ENCODE measurements around the gene FADS3.
"Not testable (repeated sequence)": the region's sequence is repeated elsewhere in the genome, so short reads cannot be mapped to it uniquely, and the experiment has no call there.

Gene FADS3

GRCh38 chr11:61896665-61897386, 5.5 kb upstream of the FADS3 start:
- DNase-seq = no peak

GRCh38 chr11:61895718-61896059, 4.3 kb upstream of the FADS3 start:
- no peak for DNase-seq

GRCh38 chr11:61895046-61895717, 3.8 kb upstream of the FADS3 start:
- DNase-seq = no peak

DNA sequence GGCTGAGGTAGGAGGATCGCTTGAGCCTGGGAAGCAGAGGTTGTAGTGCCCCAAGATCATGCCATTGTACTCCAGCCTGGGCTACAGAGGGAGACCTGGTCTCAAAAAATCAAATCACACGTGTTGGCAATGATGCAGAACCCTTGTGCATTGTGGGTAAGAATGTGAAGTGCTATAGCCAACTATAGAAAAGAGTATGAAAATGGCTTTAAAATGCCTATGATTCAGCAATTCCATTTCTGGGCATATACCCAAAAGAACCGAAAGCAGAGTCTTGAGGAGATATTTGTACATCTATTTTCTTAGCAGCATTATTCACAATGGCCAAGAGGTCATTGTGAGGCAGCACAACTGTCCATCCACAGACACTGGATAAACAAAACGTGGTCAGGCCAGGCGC, 2.6 kb upstream of the FADS3 start:
- no peak for DNase-seq

GRCh38 chr11:61892085-61892370, 683 bp upstream of the FADS3 start:
- no peak for DNase-seq

DNA sequence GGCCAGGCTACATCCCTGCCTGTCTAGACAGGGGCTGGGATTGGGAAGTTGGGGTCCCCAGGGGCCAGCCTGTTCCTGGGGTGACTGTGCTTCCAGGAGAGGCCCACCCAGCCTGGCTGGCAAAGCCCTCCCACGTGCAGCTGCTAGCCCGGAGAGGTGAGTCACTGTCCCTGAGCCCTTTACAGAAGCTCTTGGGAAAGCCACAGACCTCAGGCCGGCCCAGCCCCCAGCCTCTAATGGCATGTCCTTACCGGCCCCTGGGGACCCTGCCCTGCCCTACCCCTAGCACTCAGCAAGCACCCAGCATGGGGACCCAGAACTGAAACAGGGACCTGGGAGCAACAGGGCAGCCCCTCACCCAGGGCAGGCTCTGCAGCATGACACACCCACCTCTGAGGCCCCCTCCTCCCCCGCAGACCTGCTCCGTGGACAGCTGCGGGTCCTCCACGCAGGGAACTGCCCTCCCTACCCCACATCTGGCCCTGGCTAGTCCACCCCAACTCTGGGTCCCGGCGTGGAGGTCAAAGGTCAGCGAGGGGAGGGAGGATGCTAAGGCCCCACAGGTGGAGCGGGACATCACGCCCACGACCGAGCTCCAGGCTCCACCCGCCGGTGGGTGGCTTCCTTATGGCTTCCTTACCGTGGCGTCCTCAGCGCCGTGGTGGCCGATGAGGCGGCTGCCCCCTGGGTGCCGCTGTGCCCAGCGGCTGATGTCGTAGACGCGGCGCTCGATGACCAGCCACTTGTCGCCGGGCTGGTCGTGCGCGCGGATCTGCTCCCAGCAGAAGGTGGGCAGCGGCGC, 615 bp downstream of the FADS3 start:
- peak; percentile 14 for DNase-seq

- no peak for DNase-seq
Measured at GRCh38 chr11:61889831-61890230, 1.5 kb downstream of the FADS3 start.

DNA sequence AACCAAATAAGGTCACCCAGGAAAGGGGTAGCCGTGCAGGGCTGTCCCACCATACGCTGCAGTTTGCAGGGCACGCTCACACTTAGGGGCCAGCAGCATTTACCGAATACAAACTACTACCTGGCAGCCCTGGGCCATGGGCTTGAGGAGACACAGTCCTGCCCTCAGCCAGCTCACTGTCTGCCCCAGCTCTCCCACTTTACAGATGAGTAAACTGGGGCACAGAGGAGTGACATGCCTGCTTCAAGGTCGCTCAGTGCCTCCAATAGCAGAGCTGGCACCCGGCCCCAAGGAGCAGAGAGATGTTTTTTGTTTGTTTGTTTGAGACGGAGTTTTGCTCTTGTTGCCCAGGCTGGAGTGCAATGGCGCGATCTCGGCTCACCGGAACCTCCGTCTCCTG, 2.8 kb downstream of the FADS3 start:
- DNase-seq = no peak

- DNase-seq = no peak
Measured at GRCh38 chr11:61887839-61888494, 3.4 kb downstream of the FADS3 start.

GRCh38 chr11:61886643-61887042, 4.7 kb downstream of the FADS3 start:
- DNase-seq = no peak

DNA sequence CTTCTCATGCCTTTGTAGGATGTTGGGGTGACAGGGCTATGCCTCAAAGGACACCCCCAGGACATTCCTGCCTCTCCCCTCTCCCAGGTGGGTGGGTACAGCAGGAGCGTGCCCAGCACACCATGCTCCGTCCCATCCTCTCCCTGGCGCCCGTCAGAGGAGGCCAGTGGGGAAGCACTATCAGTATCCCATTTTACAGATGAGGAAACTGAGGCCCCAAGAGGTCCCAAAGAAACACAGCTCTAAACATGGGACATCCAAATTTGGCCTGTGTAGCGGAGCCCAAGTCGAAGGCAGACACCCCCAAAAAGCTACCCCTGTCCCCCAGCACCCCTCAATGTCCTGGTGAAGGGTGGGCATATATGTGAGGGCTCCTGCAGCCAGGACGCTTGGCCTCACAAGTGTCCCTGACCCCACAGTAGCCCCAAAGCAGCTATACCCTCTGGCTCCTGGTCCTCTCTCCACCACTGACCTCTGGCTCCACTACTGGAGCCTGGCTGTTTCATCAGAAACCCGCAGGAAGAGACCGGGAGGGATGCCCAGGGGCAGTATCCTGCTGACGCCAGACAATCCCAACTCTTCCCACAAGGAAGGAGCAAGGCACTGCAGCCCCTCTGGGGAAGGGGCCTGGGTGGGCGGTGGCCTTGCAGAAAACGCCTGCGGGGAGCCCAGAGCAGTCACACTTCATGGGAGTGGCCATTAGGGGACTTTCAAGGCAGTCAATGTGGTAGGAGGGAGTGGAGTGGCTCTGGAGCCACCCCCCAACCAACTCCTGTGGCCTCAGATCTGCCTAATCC, 5.4 kb downstream of the FADS3 start:
- no peak for DNase-seq

DNA sequence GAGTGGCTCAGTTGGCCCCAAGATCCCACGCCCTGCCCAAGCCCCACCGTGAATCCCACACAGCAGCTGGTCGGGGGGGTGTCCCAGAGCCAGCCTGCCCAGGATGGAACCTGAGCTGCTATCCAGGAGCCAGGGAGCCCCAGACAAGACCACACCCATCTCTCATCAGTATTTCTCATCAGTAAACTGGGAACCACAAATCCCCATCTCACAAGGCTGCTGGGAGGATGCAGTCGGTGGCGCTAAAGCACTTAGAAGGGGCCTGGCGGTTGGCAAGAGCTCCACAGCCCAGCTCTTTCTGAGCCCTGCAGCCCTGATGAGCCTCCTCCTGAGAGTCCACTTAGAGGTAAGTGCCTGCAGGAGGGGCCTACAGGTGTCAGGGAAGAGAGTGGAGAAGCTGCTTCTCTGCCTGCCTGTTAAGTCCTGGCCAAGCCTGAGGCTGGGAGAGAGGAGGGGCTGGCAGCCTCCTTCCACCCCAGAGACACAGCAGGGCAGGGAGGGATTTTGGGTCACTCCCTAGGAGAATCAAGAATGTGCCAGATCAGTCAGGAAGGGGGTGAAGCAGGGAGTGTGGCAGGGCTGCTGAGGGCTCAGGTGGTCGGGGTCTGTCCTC, 6.1 kb downstream of the FADS3 start:
- no peak for DNase-seq

- DNase-seq = no peak
Measured at GRCh38 chr11:61883947-61884346, 7.4 kb downstream of the FADS3 start.

DNA sequence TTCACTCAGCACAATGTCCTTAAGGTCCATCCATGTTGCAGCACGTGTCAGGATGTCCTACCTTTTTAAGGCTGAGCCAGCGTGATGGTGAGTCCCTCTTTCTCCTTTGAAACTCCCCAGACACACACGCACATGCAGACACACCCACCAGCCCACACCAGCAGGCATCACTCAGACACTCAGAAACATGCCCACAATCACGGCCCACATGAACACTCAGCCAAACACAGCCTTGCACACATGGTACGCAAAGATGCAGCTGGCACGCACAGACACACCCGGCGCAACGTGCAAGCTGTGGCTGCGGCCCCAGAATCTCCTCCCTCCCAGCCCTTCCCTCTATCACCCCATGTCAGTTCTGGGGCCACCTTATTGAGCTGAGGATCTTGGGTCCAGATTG, 8.0 kb downstream of the FADS3 start:
- no peak for DNase-seq

DNA sequence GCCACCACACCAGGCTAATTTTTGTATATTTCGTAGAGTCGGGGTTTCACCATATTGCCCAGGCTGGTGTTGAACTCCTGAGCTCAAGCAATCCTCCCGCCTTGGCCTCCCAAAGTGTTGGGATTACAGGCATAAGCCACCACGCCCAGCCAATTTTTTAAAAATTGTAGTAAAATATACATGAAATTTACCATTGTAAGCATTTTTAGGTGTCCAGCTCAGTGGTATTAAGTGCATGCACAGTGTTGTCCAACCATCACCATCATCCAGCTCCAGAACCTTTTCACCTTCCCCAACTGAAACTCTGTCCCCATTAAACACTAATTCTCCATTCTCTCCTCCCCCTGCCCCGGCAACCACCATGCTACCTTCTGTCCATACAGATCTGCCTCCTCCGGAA, 8.5 kb downstream of the FADS3 start:
- DNase-seq = no peak

GRCh38 chr11:61882267-61882666, 9.1 kb downstream of the FADS3 start:
- DNase-seq = not testable (repeated sequence)

GRCh38 chr11:61881397-61881796, 9.9 kb downstream of the FADS3 start:
- no peak for DNase-seq

DNA sequence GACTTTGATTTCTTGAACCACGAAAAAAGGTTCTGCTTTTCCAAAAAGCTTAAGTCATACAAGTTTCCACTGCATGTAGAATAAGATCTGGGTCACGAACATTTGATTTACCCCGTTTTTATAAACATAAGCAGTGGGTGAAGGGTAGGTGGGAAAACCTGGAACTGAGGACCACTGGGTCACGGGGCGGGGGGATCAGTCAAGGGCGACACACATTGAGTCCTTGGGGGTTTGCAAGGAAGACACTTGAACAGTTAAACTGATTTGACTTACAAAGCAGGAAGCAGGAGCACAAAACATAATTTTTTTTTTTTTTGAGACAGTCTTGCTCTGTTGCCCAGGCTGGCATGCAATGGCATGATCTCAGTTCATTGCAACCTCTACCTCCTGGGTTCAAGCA, 10.9 kb downstream of the FADS3 start:
- no peak for DNase-seq

GRCh38 chr11:61880031-61880430, 11.3 kb downstream of the FADS3 start:
- no peak for DNase-seq

GRCh38 chr11:61879152-61879551, 12.2 kb downstream of the FADS3 start:
- no peak for DNase-seq

- no peak for DNase-seq
Measured at GRCh38 chr11:61875698-61876097, 15.6 kb downstream of the FADS3 start.

DNA sequence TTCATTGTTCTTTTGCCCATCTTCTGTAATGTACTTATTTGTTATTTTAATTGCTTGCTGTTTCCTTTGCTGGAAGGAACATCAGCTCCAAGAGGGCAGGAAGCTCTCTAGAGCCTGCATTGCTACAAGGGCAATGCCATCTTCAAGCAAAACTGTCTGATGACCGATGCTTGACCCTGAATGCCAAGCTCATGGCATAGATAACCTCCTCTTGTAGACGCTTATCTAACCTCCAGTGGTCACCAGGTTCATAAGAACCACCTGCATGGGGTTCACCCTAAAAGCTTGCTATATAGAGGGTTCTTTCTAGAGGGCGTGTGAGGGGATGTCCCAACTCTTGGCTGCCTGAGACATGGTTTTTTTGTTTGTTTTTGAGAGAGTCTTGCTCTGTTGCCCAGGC, 16.5 kb downstream of the FADS3 start:
- no peak for DNase-seq
